DOHH2 (cell line): ENCODE results near the gene FAM72D.
"Not testable (repeated sequence)": the region's sequence is repeated elsewhere in the genome, so short reads cannot be mapped to it uniquely, and the experiment has no call there.

Experiments used
- CTCF ChIP-seq: fragments of 200-600 bp; sonication (generic); IDR thresholded peaks from one replicate; pipeline ENCODE4 v1.5.1; 2014; ENCODE audit warnings: antibody characterized with exemption, mild to moderate bottlenecking, low read depth, low read length; ENCODE audit not compliant: poor library complexity, severe bottlenecking
- EZH2phosphoT487 ChIP-seq: fragments of 200-600 bp; sonication (generic); IDR thresholded peaks from 2 replicates; pipeline ENCODE4 v1.6.1; 2017; ENCODE audit warnings: borderline replicate concordance, mild to moderate bottlenecking, antibody characterized with exemption, low read length, moderate library complexity, mixed read lengths

GRCh38 chr1:145080193-145080592, 15.6 kb upstream of the FAM72D start:
- TF ChIP-seq CTCF, EZH2phosphoT487: not testable (repeated sequence)
